ENCODE results near the gene KLK7. TPM values are rescaled to one million over a fixed set of nuclear protein-coding genes. Genes with fewer than 3 reads are reported as not detected.

The KLK7 gene
- total and polyA plus RNA-seq, 4 donors = 0.05 to 0.31 (median 0.14) TPM; not detected in 1

DNA sequence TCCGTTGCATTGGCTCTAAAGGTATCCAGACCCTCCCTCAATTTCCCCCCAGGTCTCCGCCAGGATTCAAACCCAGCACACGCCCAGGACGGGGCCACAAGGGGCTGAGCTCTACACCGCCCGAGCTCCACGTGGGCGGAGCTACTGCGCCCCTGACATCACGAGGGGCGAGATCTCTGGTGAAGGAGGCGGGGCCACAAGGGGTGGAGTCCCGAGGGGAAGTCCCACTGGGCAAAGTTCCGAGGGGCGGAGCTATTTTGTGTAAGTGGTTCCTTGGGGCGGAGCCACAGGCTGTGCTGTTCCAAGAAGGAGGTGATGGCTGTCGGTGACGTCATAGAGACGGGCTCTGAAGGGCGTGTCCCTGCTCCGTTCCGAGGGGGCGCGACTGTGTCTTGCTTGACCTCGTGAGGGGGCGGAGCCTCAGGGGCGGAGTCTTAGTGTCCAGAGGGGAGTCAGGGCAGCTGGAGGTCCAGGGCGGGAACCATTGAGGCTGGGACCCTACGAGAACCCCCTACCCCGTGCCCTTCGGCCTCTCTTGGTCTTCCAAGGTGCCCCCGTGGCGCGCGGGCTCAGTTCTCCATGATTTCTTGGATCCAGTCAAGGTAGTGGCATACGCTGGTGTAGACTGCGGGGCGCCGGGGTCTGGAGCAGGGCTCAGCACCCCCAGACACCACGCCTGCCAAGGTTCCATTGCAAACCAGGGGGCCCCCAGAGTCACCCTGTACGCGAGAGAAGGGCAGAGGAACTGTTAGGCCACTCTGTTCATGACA lies 19.0 kb upstream of the KLK7 start:
- TF ChIP-seq, protein P1, sequence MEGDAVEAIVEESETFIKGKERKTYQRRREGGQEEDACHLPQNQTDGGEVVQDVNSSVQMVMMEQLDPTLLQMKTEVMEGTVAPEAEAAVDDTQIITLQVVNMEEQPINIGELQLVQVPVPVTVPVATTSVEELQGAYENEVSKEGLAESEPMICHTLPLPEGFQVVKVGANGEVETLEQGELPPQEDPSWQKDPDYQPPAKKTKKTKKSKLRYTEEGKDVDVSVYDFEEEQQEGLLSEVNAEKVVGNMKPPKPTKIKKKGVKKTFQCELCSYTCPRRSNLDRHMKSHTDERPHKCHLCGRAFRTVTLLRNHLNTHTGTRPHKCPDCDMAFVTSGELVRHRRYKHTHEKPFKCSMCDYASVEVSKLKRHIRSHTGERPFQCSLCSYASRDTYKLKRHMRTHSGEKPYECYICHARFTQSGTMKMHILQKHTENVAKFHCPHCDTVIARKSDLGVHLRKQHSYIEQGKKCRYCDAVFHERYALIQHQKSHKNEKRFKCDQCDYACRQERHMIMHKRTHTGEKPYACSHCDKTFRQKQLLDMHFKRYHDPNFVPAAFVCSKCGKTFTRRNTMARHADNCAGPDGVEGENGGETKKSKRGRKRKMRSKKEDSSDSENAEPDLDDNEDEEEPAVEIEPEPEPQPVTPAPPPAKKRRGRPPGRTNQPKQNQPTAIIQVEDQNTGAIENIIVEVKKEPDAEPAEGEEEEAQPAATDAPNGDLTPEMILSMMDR (IDR thresholded peaks at IDR 0.05; ENCODE audit: control extremely low read depth, extremely low read depth) = no peak
- WGBS, 2 donors = 54 to 62% methylated on average over 41 to 42 of the region's 42 CpGs
- no peaks in the 10 kb centered on the region for H3K9me3 ChIP-seq (ENCODE audit: control insufficient read depth in 4 of 4, insufficient read depth in 3 of 4, low read length in 3 of 4)
- no peaks in the 10 kb centered on the region for H3K36me3 ChIP-seq (ENCODE audit: control insufficient read depth in 4 of 4, insufficient read depth in 4 of 4, low read length in 4 of 4)
- no peak overlapping the region for H3K9ac ChIP-seq (ENCODE audit: insufficient read depth in 1 of 2, low read length in 2 of 2)
- peaks cover 0 to 17% (median 4%) of the 10 kb centered on the region in 3 donors for H3K27me3 ChIP-seq (ENCODE audit: control insufficient read depth in 3 of 3, insufficient read depth in 3 of 3, low read length in 2 of 3)
- no peak overlapping the region for H3K27ac ChIP-seq (ENCODE audit: low read depth in 1 of 2, low read length in 1 of 2)
- H3K4me1 ChIP-seq (ENCODE audit: control insufficient read depth in 5 of 5, insufficient read depth in 5 of 5, low read length in 5 of 5) = no peaks in the 10 kb centered on the region
- ATAC-seq (ENCODE audit: insufficient read depth, low FRiP score) = no peak
- no peak for DNase-seq
- no peak overlapping the region for H3K4me3 ChIP-seq

DNA sequence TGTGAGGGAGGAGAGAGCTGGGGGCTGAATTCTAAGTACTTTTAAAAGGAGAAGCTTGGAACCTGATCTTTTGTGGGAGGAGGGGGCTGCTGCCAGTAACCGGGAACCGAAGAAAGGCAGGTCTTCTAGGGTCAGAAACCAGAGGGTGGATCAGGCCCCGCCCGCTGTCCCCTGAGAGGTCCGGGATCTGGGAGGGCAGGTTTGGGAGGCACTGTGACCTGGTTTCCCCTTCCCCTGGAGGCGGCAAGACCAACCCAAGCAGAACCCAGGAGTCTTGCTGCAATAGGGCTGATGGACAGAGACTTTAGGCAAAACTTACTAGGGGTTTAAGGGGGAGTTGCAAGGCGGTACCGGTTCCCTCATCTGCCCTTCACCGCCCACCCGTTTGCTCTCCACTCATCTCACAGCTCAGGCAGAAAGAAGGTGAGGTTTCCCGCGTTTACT lies 18.4 kb upstream of the KLK7 start:
- Histone ChIP-seq H3K27ac (ENCODE audit: low read depth in 1 of 2, low read length in 1 of 2) (no peak overlapping the region), H3K4me1 (ENCODE audit: control insufficient read depth in 5 of 5, insufficient read depth in 5 of 5, low read length in 5 of 5) (no peaks in the 10 kb centered on the region), H3K9me3 (ENCODE audit: control insufficient read depth in 4 of 4, insufficient read depth in 3 of 4, low read length in 3 of 4) (no peaks in the 10 kb centered on the region), H3K27me3 (ENCODE audit: control insufficient read depth in 3 of 3, insufficient read depth in 3 of 3, low read length in 2 of 3) (peaks cover 0 to 15% (median 4%) of the 10 kb centered on the region in 3 donors), H3K4me3 (no peak overlapping the region), H3K36me3 (ENCODE audit: control insufficient read depth in 4 of 4, insufficient read depth in 4 of 4, low read length in 4 of 4) (no peaks in the 10 kb centered on the region), H3K9ac (ENCODE audit: insufficient read depth in 1 of 2, low read length in 2 of 2) (no peak overlapping the region)
- ATAC-seq (ENCODE audit: insufficient read depth, low FRiP score) = no peak
- DNase-seq = no peak
- WGBS, 2 donors = 37 to 40% methylated on average over 12 of the region's 12 CpGs
- TF ChIP-seq, protein P1 (IDR thresholded peaks at IDR 0.05; ENCODE audit: control extremely low read depth, extremely low read depth) = no peak

DNA sequence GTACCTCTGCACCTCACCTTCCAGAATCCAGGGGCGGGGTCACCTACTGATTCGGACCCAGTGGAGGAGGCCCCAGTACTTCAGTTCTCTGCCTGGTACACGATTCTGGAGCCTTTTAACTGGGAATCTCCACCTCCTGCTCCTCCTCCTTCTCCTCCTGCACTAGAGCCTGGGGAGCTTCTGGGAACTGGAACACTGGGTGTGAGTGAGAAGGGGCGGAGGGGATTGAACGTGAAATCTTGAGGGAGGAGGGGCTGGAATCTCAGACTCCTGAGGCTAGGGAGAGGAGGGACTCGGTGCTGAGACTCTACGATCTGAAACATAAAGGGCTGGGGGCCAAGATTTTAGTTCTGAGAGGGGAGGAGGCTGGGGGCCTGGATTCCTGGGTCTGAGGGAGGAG lies 17.8 kb upstream of the KLK7 start, which contains the start of gene KLK8:
KLK8 (minus strand) TSS at position 90 of the 400 bp plus-strand sequence. CDS start 437 bp downstream, outside the sequence.
- TF ChIP-seq, protein P1 (IDR thresholded peaks at IDR 0.05; ENCODE audit: control extremely low read depth, extremely low read depth) = no peak
- no peaks in the 10 kb centered on the region for H3K36me3 ChIP-seq (ENCODE audit: control insufficient read depth in 4 of 4, insufficient read depth in 4 of 4, low read length in 4 of 4)
- H3K27ac ChIP-seq (ENCODE audit: low read depth in 1 of 2, low read length in 1 of 2) = no peak within 1 kb of the TSS
- 26 to 41% methylated on average over 7 of the region's 7 CpGs for WGBS, 2 donors
- H3K4me3 ChIP-seq = no peak within 1 kb of the TSS
- ATAC-seq (ENCODE audit: insufficient read depth, low FRiP score) (no peak), DNase-seq (no peak)
- no peaks in the 10 kb centered on the region for H3K4me1 ChIP-seq (ENCODE audit: control insufficient read depth in 5 of 5, insufficient read depth in 5 of 5, low read length in 5 of 5)
- H3K9me3 ChIP-seq (ENCODE audit: control insufficient read depth in 4 of 4, insufficient read depth in 3 of 4, low read length in 3 of 4) = no peaks in the 10 kb centered on the region
- H3K27me3 ChIP-seq (ENCODE audit: control insufficient read depth in 3 of 3, insufficient read depth in 3 of 3, low read length in 2 of 3) = peaks cover 0 to 15% (median 4%) of the 10 kb centered on the region in 3 donors
- no peak within 1 kb of the TSS for H3K9ac ChIP-seq (ENCODE audit: insufficient read depth in 1 of 2, low read length in 2 of 2)
